Sigmoid colon (tissue), 4 donors: Measurements from ENCODE around the gene CAPN2.

Experiments
- CTCF ChIP-seq, 4 experiments: fragments of 450-650 bp in 3 of 4; fragments of 200-600 bp in 1 of 4; IDR thresholded peaks; one replicate each; pipeline ENCODE4 v1.5.1; 2016 to 2019; ENCODE audit warnings: antibody characterized with exemption in 4 of 4, mild to moderate bottlenecking in 3 of 4, moderate library complexity in 2 of 4
- EP300 ChIP-seq, 4 donors: sonication (generic); formaldehyde crosslinking; IDR thresholded peaks; one replicate each; pipeline ENCODE4 v1.6.1; 2017; ENCODE audit warnings: antibody characterized with exemption in 4 of 4
- POLR2A ChIP-seq, 2 donors: fragments of 450-650 bp; IDR thresholded peaks; one replicate each; pipeline ENCODE4 v1.6.1; 2016; ENCODE audit warnings: antibody characterized with exemption in 2 of 2, mild to moderate bottlenecking in 2 of 2, moderate library complexity in 2 of 2
- POLR2AphosphoS5 ChIP-seq, 4 donors: sonication (generic); formaldehyde crosslinking; IDR thresholded peaks; one replicate each; pipeline ENCODE4 v1.6.1; 2017; ENCODE audit warnings: antibody characterized with exemption in 4 of 4

- TF ChIP-seq CTCF (IDR thresholded peaks at IDR 0.05) (peak; percentile 16 to 68 (median 52)), POLR2AphosphoS5 (IDR thresholded peaks at IDR 0.05) (no peak), POLR2A (IDR thresholded peaks at IDR 0.05) (no peak), EP300 (IDR thresholded peaks at IDR 0.05) (no peak)
Measured at GRCh38 chr1:223683586-223684487, 28.5 kb upstream of the CAPN2 start.
